T47D (cell line): ENCODE results near the gene CCDC137.

ENCODE experiments used
- DNase-seq, 2 experiments: peaks; one replicate each; pipeline versions ENCODE4 v3.0.0 to v3.0.0-alpha.2; 2011 to 2012; ENCODE audit warnings: low read depth in 1 of 2, low spot score in 1 of 2
- JUND ChIP-seq: IDR thresholded peaks from 2 replicates; pipeline ENCODE4 v1.6.1; 2012; ENCODE audit warnings: low read depth
- in situ Hi-C: cut with HindIII; loops from 2 replicates; pipeline ENCODE4 v1.10.0; 2016; ENCODE audit warnings: low sequenced_read_pairs, low pct_unique_long_range_greater_than_20kb

Gene CCDC137

DNA sequence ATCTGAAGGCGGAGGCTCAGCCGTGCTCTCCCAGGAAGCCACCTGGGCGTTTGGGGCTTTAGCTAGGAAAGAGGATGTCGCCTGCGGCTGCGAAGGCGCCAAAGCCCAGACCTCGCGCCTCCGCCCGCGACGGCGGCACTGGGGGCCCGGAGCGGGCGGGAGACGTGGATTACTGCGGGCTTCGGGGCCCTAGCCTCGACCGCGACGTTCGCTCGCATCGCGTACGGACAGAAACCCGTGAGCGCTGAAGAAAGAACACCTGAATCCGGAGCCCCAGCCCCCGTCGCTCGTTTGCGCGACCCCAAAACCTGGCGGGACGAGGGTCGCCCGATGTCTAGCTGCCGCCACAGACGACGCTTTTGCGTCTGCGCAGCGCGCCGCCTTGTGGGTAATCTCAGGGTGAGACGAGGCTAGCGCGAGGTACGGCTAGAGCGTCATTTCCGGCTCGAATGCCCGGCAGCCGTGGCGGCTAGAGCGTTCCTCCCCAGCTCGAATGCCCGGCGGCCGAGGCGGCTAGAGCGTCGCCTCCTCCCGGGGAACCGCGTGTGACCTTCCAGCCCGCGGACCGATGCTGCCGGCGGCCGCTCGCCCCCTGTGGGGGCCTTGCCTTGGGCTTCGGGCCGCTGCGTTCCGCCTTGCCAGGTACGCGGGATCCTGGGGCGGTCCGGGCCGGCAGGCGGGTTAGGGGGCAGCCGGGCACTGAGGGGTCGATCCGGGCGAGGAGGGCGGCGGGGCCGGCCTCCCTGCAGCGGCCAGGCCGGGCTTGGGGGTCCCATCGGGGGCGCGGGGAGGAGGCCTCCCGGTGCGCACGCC is 36.6 kb downstream of the CCDC137 start, which contains the start of gene MRPL12:
TSS of gene MRPL12 (plus strand) at position 434 of the 813 bp plus-strand sequence. CDS start at position 569, 135 bp downstream.
- no peak for TF ChIP-seq JUND
- in situ Hi-C loops = no loop called here
- peak; percentile 95 to 99 for DNase-seq

DNA sequence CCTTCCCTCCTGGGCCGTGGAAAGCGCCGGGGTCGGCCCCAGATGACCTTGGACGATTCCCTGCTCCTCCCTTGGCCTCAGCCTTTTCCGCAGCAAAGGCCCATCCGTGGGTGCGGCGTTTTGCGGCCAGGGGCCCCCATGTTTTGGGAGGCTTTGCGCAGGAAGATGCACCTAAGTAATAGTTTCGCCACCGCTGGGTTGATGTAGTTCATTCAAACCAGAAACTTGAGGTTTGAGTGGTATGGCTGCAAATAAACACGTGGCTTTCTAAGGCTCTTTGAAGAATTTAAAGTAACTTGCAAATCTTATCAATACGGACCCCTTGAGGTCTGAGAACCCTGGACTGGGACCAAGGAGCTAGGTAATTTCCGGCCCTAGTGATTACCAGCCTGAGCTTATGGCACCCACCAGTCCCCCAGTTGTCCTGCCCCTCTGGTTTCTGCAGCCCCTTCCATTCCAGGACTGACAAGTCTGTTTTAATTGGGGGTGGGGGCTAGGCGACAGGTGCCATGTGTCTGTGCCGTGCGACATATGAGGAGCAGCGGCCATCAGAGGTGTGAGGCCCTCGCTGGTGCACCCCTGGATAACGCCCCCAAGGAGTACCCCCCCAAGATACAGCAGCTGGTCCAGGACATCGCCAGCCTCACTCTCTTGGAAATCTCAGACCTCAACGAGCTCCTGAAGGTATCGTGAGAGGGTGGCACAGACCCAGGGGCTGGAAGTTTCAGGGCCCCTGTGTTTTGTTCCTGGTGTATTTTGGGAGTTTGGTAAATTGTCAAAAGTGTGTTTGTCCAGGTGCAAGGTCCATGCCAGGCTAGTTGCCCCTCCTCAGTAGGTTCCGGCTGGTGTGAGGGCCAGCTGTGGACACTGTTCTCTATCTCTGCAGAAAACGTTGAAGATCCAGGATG is 37.5 kb downstream of the CCDC137 start:
- in situ Hi-C loops = no loop called here
- DNase-seq = no peak
- TF ChIP-seq JUND = no peak

DNA sequence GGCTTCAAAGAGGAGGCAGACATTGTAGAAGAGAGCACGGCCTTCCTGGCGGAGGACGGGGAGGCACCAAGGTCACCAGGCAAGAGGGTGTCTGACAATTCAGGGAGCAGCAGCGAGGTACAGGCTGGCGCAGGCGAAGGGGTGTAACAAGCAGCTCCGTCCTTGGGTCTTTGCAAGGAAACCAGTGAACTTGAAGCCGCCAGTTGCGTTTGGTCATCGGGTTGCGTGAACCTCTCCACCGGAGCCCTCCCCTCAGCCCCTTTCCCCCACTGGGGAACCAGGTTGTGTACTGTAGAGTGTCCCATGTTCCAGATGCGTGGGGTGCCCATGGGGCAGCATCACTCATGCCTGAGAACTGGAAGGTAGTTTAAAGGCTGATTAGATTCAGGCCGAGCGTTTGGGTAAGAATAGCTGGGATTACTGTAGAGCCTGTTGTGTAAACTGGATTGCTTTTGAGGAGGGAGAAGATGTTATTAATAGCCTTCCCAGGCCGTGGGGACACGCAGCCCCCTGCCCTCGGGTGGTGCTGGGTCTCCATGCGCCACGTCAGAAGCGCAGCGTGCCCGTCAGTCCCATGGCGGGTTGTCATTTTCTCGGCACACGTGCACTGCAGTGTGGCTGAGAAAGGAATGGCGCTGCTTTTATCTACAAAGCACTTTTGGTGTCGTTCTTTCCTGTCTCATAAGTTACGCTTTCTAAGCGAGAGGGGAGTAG is 39.1 kb downstream of the CCDC137 start:
- DNase-seq = no peak
- no peak for TF ChIP-seq JUND
- in situ Hi-C loops = no loop called here

DNA sequence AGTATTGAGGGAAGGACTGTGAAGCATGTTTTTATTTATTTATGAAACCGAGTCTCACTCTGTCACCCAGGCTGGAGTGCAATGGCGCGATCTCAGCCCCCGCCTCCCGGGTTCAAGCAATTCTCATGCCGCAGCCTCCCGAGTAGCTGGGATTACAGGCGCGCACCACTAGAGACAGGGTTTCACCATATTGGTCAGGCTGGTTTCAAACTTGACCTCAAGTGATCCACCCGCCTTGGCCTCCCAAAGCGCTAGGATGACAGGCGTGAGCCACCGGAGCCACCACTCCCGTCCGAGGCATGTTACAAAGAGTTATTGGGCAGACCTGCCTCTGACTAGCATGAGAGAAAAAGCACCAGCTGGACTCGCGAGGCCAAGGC is 39.7 kb downstream of the CCDC137 start:
- no peak for TF ChIP-seq JUND
- no peak for DNase-seq
- in situ Hi-C loops = no loop called here

DNA sequence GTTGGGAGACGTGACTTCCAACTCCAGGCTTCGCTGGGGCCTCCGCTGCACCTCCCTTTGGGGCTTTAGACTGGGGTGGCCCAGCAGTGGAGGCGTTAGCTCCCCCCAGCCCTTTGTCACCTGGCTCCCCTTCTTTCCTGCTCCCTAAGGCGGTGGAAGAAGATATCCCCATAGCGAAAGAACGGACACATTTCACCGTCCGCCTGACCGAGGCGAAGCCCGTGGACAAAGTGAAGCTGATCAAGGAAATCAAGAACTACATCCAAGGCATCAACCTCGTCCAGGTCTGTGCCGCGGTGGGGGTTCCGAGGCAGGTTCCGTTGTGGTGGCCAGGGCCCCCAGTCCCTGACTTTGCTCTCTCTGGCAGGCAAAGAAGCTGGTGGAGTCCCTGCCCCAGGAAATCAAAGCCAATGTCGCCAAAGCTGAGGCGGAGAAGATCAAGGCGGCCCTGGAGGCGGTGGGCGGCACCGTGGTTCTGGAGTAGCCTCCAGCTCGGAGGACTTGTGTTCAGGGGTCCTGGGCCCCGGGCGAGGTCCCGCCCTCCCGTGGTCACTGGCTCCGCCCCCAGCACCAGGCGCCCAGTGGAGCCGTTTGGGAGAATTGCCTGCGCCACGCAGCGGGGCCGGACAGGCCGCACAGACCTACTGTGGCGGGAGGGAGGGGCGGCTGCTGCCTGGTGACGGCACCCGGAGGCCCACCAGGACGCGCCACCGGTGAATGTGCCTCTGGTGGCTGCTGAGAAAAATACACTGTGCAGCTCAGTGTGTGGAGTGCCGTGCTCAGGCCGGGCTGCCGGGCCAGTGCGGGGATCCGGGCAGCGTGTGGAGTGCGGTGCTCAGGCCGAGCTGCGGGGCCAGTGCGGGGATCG is 40.5 kb downstream of the CCDC137 start:
- in situ Hi-C loops = no loop called here
- TF ChIP-seq JUND = no peak
- DNase-seq = no peak

DNA sequence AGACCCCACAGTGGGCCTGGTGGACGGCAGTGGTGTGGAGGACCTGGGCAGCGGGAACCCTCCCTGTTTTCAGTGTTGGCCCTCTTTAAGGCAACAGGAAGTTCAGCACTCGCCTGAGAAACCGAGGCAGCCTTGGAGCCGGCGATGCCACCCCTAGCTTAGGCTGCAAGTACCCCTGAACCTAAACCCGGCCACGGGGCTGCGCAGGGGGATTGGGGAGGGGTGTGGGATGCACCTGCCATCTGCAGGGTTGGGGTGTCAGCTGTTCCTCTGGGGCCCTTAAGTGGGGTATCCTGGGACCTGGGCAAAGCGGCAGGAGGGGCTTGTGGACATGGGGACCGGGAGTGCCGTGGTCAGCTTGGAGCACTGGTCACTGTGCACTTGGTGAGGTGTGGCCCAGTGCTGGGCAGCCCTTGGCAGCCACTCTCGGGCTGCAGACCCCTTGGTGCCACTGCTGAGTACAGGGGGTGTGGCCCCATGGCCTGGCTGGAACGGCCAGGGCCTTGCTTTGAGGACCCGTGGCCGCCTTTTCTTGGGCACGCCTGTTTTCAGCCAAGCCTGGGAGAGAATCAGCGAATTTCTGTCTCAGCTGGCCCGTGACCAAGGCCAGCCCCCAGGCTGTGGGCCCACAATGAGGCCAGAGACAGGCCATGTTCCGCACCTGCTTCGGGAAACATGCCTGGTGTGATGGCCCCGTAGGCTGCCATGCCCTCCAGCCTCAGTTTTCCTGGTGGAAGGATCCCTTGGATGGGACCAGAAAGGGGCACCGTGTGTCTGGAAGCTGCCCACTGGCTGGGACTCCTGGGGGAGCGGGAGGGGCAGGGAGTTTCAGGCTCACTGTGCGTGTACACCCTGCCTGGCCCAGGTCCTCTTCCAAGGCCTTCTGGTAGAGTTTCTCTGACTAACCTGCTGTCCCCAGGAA is 41.4 kb downstream of the CCDC137 start:
- DNase-seq = no peak
- in situ Hi-C loops = no loop called here

DNA sequence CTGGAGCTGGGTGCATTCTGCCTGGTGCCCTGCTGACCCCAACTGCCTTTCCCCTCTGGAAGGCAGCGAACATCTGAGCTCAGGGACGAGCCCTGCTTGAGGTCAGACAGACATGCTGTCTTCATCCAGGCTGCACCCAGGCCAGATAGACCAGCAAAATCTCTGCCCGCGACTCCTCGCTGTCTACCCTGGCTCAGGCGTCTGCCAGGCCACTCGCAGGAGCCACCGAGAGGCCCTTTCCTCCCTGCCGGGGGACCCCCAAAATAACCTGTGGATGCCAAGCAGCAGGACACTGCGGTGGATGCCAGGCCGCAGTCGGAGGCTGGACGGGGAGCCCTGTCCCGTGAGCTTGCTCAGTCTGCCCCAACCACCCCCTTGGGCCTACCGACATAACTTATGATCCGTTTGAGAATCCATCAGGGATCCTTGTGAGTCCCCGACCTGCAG is 42.2 kb downstream of the CCDC137 start:
- in situ Hi-C loops = no loop called here

More for the DNA sequence above, 41.4 kb downstream of the CCDC137 start:
- no peak for TF ChIP-seq JUND

DNA sequence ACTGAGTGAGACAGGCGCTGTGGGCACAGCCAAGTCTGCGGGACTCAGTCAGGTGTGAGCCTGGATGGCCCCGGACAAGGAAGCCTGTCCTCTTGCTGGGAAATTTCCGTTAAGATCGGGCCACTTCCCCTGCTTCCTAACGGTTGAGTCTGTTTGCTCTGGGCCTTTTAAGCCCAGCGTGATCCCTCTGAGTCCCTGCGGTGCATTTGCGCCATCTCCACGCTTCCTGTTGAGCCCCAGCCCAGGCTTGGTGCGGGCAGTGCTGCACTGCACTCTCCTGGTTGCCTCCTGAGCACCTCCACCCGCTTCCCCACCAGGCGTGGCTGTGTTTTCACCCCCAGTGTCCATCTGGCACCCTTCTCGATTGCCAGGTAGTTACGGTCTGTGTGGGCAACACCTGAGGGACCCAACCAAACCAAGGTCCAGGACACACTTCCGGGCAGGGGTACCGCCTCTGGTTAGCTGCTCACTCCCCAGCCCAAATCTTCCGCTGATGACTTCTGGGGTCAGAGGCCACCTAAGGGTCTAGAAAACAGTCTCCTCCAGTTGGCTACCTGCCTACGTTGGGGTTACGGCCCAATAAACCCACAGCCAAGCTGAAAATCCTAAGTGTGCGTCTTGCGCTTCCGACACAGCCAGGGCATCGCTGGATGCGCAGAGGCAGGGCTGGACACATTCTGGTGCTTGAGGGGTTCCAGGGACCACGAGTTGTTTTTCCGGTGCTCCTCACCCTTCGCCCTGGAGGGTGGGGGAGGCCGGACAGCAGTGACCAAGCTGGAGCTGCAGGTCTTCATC is 44.2 kb downstream of the CCDC137 start:
- DNase-seq = no peak
- in situ Hi-C loops = no loop called here
- no peak for TF ChIP-seq JUND

More for the DNA sequence above, 42.2 kb downstream of the CCDC137 start:
- no peak for TF ChIP-seq JUND
- DNase-seq = no peak

DNA sequence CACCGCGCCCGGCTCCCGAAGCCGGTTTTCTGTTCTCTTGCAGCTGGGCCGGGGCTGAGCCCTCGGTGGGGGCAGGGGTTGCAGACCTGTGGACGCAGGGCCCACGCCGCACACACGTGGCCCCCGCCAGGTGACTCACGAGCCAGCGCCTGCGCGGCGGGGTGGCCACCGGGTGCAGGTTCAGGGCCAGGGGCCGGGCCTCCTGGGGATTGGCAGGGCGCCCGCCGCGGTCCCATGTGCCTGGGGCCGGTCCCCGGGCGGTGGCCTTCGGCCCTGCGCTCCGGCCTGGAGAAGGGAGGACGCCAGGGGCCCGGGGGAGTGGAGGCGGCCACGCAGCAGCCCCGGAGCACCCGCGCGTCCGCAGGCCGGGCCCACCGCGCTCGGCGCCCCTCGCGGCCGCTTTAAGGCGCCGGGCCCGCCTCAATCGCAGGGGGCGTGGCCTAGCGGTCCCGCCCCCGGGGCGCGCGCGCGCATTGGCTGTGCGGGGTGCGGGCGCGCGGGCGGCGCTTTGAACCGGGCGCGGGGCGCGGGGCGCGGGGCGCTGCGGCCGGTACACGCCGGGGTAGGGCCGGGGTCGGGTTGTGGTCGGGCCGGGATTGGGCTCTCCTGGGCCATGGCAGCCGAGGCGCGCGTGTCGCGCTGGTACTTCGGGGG is 45.4 kb downstream of the CCDC137 start, which contains the start of gene SLC25A10:
TSS of gene SLC25A10 (plus strand) at position 471 of the 654 bp plus-strand sequence. CDS start at position 614, 143 bp downstream.
- no peak; the same call in 1 of the 2 replicates for TF ChIP-seq JUND
- peak; percentile 95 to 96 for DNase-seq
- in situ Hi-C loops = no loop called here
